Activated CD8-positive, alpha-beta memory T cell treated with anti-CD3 and anti-CD28 coated beads, Interleukin-2, amount 50 U/mL, for 48 hours (primary cell): ENCODE measurements around the gene RBM19.

ENCODE experiments used
- DNase-seq: peaks from one replicate; pipeline ENCODE4 v3.0.0-alpha.2; 2020

Gene RBM19

GRCh38 chr12:113955109-113955970, 10.8 kb downstream of the RBM19 start:
- DNase-seq: no peak

GRCh38 chr12:113954547-113954946, 11.6 kb downstream of the RBM19 start:
- DNase-seq: no peak

- no peak for DNase-seq
Measured at GRCh38 chr12:113950873-113951272, 15.3 kb downstream of the RBM19 start.

- DNase-seq: no peak
Measured at GRCh38 chr12:113949321-113950305, 16.5 kb downstream of the RBM19 start.

- DNase-seq: no peak
Measured at GRCh38 chr12:113948151-113948914, 17.8 kb downstream of the RBM19 start.

- no peak for DNase-seq
Measured at GRCh38 chr12:113946175-113946574, 19.9 kb downstream of the RBM19 start.

GRCh38 chr12:113945174-113946173, 20.7 kb downstream of the RBM19 start:
- no peak for DNase-seq

GRCh38 chr12:113942209-113942608, 23.9 kb downstream of the RBM19 start:
- no peak for DNase-seq

- no peak for DNase-seq
Measured at GRCh38 chr12:113941208-113941486, 25.0 kb downstream of the RBM19 start.

GRCh38 chr12:113940357-113941207, 25.5 kb downstream of the RBM19 start:
- no peak for DNase-seq

GRCh38 chr12:113939867-113940266, 26.3 kb downstream of the RBM19 start:
- no peak for DNase-seq

- no peak for DNase-seq
Measured at GRCh38 chr12:113938471-113938870, 27.7 kb downstream of the RBM19 start.

- no peak for DNase-seq
Measured at GRCh38 chr12:113936460-113936859, 29.7 kb downstream of the RBM19 start.

- no peak for DNase-seq
Measured at GRCh38 chr12:113935459-113935858, 30.7 kb downstream of the RBM19 start.

GRCh38 chr12:113934946-113935345, 31.2 kb downstream of the RBM19 start:
- no peak for DNase-seq

GRCh38 chr12:113934060-113934814, 31.9 kb downstream of the RBM19 start:
- no peak for DNase-seq

- no peak for DNase-seq
Measured at GRCh38 chr12:113933201-113933786, 32.8 kb downstream of the RBM19 start.

- DNase-seq: no peak
Measured at GRCh38 chr12:113932381-113933196, 33.5 kb downstream of the RBM19 start.

- no peak for DNase-seq
Measured at GRCh38 chr12:113931517-113931916, 34.6 kb downstream of the RBM19 start.
